DND-41 (cell line): ENCODE results near the gene PGPEP1.

Experiments
- ATAC-seq: fragments of 200-7000 bp; cut with Tn5 transposase; 3 replicates; pipeline ENCODE4 v1.9.1; 2021; ENCODE audit warnings: low read depth; ENCODE audit not compliant: insufficient read depth
- DNase-seq: peaks from one replicate; pipeline ENCODE4 v3.0.0-alpha.2; 2020
- H2AFZ ChIP-seq: 2 replicates; pipeline ENCODE4 v1.6.0; 2012; ENCODE audit warnings: low read depth, low read length
- H3K27ac ChIP-seq: 2 replicates; pipeline ENCODE4 v1.5.1; 2012; ENCODE audit warnings: low read length, inconsistent platforms
- H3K27me3 ChIP-seq: fragments of 200-600 bp; sonication (generic); 2 replicates; pipeline ENCODE4 v1.6.0; 2012; ENCODE audit warnings: low read length, mild to moderate bottlenecking, inconsistent platforms; ENCODE audit not compliant: insufficient read depth, poor library complexity
- H3K36me3 ChIP-seq: 2 replicates; pipeline ENCODE4 v1.5.1; 2012; ENCODE audit warnings: low read length, inconsistent platforms; ENCODE audit not compliant: insufficient read depth
- H3K4me1 ChIP-seq: 2 replicates; pipeline ENCODE4 v1.5.1; 2012; ENCODE audit warnings: mild to moderate bottlenecking, low read length; ENCODE audit not compliant: insufficient read depth
- H3K4me2 ChIP-seq: 2 replicates; pipeline ENCODE4 v1.6.0; 2012; ENCODE audit warnings: mild to moderate bottlenecking, moderate library complexity, low read length, inconsistent platforms; ENCODE audit not compliant: insufficient read depth
- H3K4me3 ChIP-seq, 2 experiments: fragments of 200-600 bp in 1 of 2; shearing (Covaris generic) in 1 of 2; 2 replicates each; pipeline ENCODE4 v1.5.1; 2012 to 2016; ENCODE audit warnings: inconsistent platforms in 2 of 2, low read length in 2 of 2, mild to moderate bottlenecking in 2 of 2, low read depth in 1 of 2, moderate library complexity in 1 of 2
- H3K79me2 ChIP-seq: 2 replicates; pipeline ENCODE4 v1.6.0; 2012; ENCODE audit warnings: low read length, inconsistent platforms; ENCODE audit not compliant: insufficient read depth
- H3K9ac ChIP-seq: 2 replicates; pipeline ENCODE4 v1.6.0; 2012; ENCODE audit warnings: low read depth, mild to moderate bottlenecking, inconsistent platforms, low read length, moderate library complexity
- H3K9me3 ChIP-seq: 2 replicates; pipeline ENCODE4 v1.5.1; 2012; ENCODE audit warnings: low read length, moderate library complexity, mild to moderate bottlenecking, inconsistent platforms; ENCODE audit not compliant: insufficient read depth, severe bottlenecking
- H4K20me1 ChIP-seq: 2 replicates; pipeline ENCODE4 v1.6.0; 2012; ENCODE audit warnings: low read length; ENCODE audit not compliant: insufficient read depth
- EZH2 ChIP-seq: IDR thresholded peaks from 3 replicates; pipeline ENCODE4 v1.6.1; 2012; ENCODE audit warnings: borderline replicate concordance, low read depth, mild to moderate bottlenecking, moderate library complexity, low read length, inconsistent platforms; ENCODE audit not compliant: severe bottlenecking
- TF ChIP-seq, protein P1 (sequence below): IDR thresholded peaks from 2 replicates; pipeline ENCODE4 v1.5.1; 2012; ENCODE audit warnings: borderline replicate concordance, low read length, moderate library complexity, mild to moderate bottlenecking; ENCODE audit not compliant: poor library complexity, severe bottlenecking; ENCODE audit errors: extremely low read depth

Gene PGPEP1

DNA sequence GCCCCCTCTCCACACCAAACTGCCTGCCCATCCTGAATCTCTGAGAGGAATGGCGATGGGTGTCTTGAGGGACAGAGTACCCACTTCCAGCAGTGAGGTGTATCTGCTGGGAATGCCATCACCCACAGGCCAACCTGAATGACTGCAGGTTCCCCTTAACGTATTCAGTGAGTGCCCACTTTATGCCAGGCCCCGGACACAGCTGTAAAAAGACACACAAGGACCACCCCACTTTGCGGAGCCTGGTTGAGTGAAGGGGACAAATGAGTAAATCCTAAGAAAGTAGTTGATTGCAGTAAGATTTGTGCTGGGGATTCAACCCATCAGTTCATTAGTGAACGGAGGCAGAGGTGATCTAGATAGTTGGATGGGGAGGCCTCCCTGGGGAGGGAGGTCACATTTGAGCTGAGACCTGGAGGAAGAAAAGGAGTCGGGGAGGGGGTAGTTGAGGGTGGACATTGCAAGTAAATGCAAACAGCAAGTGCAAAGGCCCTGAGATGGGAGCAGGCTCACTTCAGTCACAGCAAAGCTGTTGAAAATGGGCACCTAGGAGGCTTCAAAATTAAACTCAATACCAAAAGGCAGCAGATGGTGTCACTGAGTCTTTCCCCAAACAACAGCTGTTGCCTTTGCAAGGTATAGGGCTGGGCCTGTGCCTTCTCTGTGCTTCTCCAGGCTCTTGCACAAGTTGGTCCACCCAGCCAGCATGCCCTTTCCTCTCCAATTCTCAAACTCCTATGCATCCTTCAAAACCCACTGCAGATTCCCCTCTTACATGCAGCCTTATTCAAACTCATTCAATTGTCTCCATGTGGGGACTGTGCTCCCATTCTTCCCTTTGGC is 49.9 kb downstream of the PGPEP1 start:
- no peaks in the 10 kb centered on the region for H4K20me1 ChIP-seq
- H3K4me2 ChIP-seq: no peak overlapping the region
- H3K9ac ChIP-seq: no peak overlapping the region
- no peaks in the 10 kb centered on the region for H3K79me2 ChIP-seq
- no peaks in the 10 kb centered on the region for H3K9me3 ChIP-seq
- H3K27me3 ChIP-seq: peaks cover 11% of the 10 kb centered on the region
- no peak overlapping the region for H3K27ac ChIP-seq
- no peaks in the 10 kb centered on the region for H3K36me3 ChIP-seq
- TF ChIP-seq EZH2: no peak
- TF ChIP-seq, protein P1, sequence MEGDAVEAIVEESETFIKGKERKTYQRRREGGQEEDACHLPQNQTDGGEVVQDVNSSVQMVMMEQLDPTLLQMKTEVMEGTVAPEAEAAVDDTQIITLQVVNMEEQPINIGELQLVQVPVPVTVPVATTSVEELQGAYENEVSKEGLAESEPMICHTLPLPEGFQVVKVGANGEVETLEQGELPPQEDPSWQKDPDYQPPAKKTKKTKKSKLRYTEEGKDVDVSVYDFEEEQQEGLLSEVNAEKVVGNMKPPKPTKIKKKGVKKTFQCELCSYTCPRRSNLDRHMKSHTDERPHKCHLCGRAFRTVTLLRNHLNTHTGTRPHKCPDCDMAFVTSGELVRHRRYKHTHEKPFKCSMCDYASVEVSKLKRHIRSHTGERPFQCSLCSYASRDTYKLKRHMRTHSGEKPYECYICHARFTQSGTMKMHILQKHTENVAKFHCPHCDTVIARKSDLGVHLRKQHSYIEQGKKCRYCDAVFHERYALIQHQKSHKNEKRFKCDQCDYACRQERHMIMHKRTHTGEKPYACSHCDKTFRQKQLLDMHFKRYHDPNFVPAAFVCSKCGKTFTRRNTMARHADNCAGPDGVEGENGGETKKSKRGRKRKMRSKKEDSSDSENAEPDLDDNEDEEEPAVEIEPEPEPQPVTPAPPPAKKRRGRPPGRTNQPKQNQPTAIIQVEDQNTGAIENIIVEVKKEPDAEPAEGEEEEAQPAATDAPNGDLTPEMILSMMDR: no peak
- no peak overlapping the region for H2AFZ ChIP-seq
- H3K4me3 ChIP-seq: no peak overlapping the region
- DNase-seq (no peak), ATAC-seq (no peak)
- H3K4me1 ChIP-seq: peaks cover 15% of the 10 kb centered on the region

DNA sequence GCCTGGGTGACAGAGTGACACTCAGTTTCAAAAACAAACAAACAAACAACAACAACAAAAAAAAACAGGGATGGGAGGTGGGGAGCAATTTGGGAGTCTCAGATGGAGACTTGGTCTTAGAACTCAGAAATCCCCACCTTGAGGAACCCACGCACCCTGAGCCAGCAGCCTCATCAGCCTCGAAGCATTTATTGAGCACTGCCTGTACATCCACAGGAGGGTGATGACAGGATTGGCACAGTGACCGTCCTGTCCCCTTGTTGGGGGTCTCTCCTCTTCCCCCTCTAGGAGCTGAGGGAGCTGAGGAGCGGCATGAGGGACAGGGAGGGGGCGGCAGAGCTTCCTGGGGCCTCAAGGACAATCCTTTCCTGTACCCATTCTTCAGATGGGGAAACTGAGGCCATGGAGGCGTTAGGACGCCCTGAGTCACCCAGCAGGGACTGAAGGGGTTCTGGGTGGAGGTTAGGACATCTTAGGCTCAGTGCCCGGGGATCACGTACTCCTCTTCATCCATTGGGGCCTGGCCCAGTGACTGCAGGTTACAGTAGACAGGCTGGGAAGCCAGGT is 51.2 kb downstream of the PGPEP1 start:
- H3K4me1 ChIP-seq: peaks cover 15% of the 10 kb centered on the region
- H3K27me3 ChIP-seq: peaks cover 11% of the 10 kb centered on the region
- ATAC-seq (no peak), DNase-seq (no peak)
- no peak overlapping the region for H2AFZ ChIP-seq
- H3K9me3 ChIP-seq: no peaks in the 10 kb centered on the region
- H3K79me2 ChIP-seq: no peaks in the 10 kb centered on the region
- H3K27ac ChIP-seq: no peak overlapping the region
- H3K4me2 ChIP-seq: no peak overlapping the region
- TF ChIP-seq, protein P1: no peak
- no peak for TF ChIP-seq EZH2
- H3K9ac ChIP-seq: no peak overlapping the region
- no peaks in the 10 kb centered on the region for H3K36me3 ChIP-seq
- H3K4me3 ChIP-seq: no peak overlapping the region
- H4K20me1 ChIP-seq: no peaks in the 10 kb centered on the region

DNA sequence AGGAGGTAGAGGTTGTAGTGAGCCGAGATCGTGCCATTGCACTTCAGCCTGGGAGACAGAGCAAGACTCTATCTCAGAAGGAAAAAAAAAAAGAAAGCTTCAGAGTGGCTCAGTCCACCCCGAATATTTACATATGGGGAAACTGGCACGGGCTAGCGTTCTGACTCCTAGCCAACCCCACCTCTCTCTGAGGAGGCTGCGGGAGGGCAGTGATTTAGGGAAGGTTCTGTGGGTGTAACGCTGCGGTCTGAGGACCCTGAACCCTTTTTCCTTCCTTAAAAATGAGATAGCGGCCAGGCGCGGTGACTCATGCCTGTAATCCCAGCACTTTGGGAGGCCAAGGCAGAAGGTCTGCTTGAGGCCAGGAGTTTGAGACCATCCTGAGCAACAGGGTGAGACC is 52.0 kb downstream of the PGPEP1 start:
- Histone ChIP-seq H3K36me3 (no peaks in the 10 kb centered on the region), H3K27me3 (peaks cover 11% of the 10 kb centered on the region), H3K4me3 (no peak overlapping the region), H3K9ac (no peak overlapping the region), H3K4me1 (peaks cover 15% of the 10 kb centered on the region), H3K4me2 (no peak overlapping the region), H3K79me2 (no peaks in the 10 kb centered on the region), H3K9me3 (no peaks in the 10 kb centered on the region), H3K27ac (no peak overlapping the region), H2AFZ (no peak overlapping the region), H4K20me1 (no peaks in the 10 kb centered on the region)
- ATAC-seq: no peak
- TF ChIP-seq EZH2: no peak
- TF ChIP-seq, protein P1: no peak
- DNase-seq: no peak
